ENCODE results near the gene PKD1. TPM values are rescaled to one million over a fixed set of nuclear protein-coding genes. Genes with fewer than 3 reads are reported as not detected.

PKD1 gene
- total RNA-seq, 2 experiments from 2014 or later, result 60.5 to 69.6 TPM

GRCh38 chr16:2154533-2155090, 18.9 kb upstream of the PKD1 start:
- Mint-ChIP-seq H3K4me1 (peaks cover 60% of the 10 kb centered on the region), H3K9me3 (no peaks in the 10 kb centered on the region), H3K27me3 (no peaks in the 10 kb centered on the region), H3K27ac (peak overlapping the region; percentile 73), H3K36me3 (ENCODE audit: low read depth) (peaks cover 33% of the 10 kb centered on the region), H3K4me3 (peak overlapping the region; percentile 80)
- peak; percentile 44 for DNase-seq
- CTCF ChIA-PET, result interaction anchor here (1.0 to 4.0 kb wide), 15 partner anchors 8 to 449 kb away, joined by 3 to 56 read pairs (median 4); partner anchors contain the start of genes ECI1, NTHL1, PGP and PKD1
- POLR2A ChIA-PET, result interaction anchor here (0.6 to 5.0 kb wide), 44 partner anchors 8 to 528 kb away, joined by 3 to 38 read pairs (median 6); partner anchors contain the start of genes ECI1, EME2, GFER and JPT2

- peaks cover 60% of the 10 kb centered on the region for H3K4me1 Mint-ChIP-seq
- DNase-seq, result no peak
- peak overlapping the region; percentile 80 for H3K4me3 Mint-ChIP-seq
- no peaks in the 10 kb centered on the region for H3K9me3 Mint-ChIP-seq
- H3K36me3 Mint-ChIP-seq (ENCODE audit: low read depth), result peaks cover 33% of the 10 kb centered on the region
- H3K27me3 Mint-ChIP-seq, result no peaks in the 10 kb centered on the region
- ChIA-PET POLR2A (interaction anchor here (0.7 to 5.0 kb wide), 5 partner anchors 12 to 188 kb away, joined by 3 to 33 read pairs (median 11); partner anchors contain the start of genes RNF151, RPS2 and TBL3), CTCF (interaction anchor here (0.7 to 4.0 kb wide), 5 partner anchors 13 to 290 kb away, joined by 3 to 56 read pairs (median 4); no protein-coding TSS in a partner anchor)
- H3K27ac Mint-ChIP-seq, result peak overlapping the region; percentile 73
Measured at GRCh38 chr16:2152695-2153506, 17.2 kb upstream of the PKD1 start.

GRCh38 chr16:2151188-2152091, 15.7 kb upstream of the PKD1 start:
- POLR2A ChIA-PET, result interaction anchor here (0.9 to 1.3 kb wide), 2 partner anchors 54 to 129 kb away, joined by 3 to 4 read pairs; partner anchors contain the start of gene MLST8

GRCh38 chr16:2150418-2151187, 14.9 kb upstream of the PKD1 start:
- no peak for DNase-seq
- ChIA-PET POLR2A (interaction anchor here (0.9 to 1.7 kb wide), 3 partner anchors 128 to 190 kb away, joined by 3 to 4 read pairs (median 4); partner anchors contain the start of gene RPS2), CTCF (interaction anchor here (0.6 to 3.7 kb wide), 4 partner anchors 10 to 147 kb away, joined by 3 to 18 read pairs (median 8); no protein-coding TSS in a partner anchor)
- H3K27ac Mint-ChIP-seq, result no peak overlapping the region
- no peaks in the 10 kb centered on the region for H3K27me3 Mint-ChIP-seq
- H3K36me3 Mint-ChIP-seq (ENCODE audit: low read depth), result peaks cover 28% of the 10 kb centered on the region
- no peaks in the 10 kb centered on the region for H3K9me3 Mint-ChIP-seq
- no peak overlapping the region for H3K4me3 Mint-ChIP-seq
- H3K4me1 Mint-ChIP-seq, result peaks cover 42% of the 10 kb centered on the region

More at GRCh38 chr16:2151188-2152091, 15.7 kb upstream of the PKD1 start:
- no peak for DNase-seq
- no peak overlapping the region for H3K27ac Mint-ChIP-seq
- peaks cover 33% of the 10 kb centered on the region for H3K36me3 Mint-ChIP-seq (ENCODE audit: low read depth)
- H3K4me1 Mint-ChIP-seq, result peaks cover 45% of the 10 kb centered on the region
- CTCF ChIA-PET, result interaction anchor here (0.6 to 3.7 kb wide), 5 partner anchors 11 to 147 kb away, joined by 3 to 18 read pairs (median 4); no protein-coding TSS in a partner anchor
- peak overlapping the region; percentile 22 for H3K4me3 Mint-ChIP-seq
- no peaks in the 10 kb centered on the region for H3K9me3 Mint-ChIP-seq
- no peaks in the 10 kb centered on the region for H3K27me3 Mint-ChIP-seq

GRCh38 chr16:2149630-2150417, 14.1 kb upstream of the PKD1 start:
- CTCF ChIA-PET, result interaction anchor here (1.8 kb wide), 1 partner anchor 10 kb away, joined by 11 read pairs; no protein-coding TSS in a partner anchor
- DNase-seq, result no peak
- no peak overlapping the region for H3K4me3 Mint-ChIP-seq
- peaks cover 27% of the 10 kb centered on the region for H3K36me3 Mint-ChIP-seq (ENCODE audit: low read depth)
- POLR2A ChIA-PET, result interaction anchor here (0.9 to 1.7 kb wide), 2 partner anchors 185 to 189 kb away, joined by 3 to 4 read pairs; partner anchors contain the start of gene RPS2
- H3K4me1 Mint-ChIP-seq, result peaks cover 41% of the 10 kb centered on the region
- no peaks in the 10 kb centered on the region for H3K9me3 Mint-ChIP-seq
- H3K27me3 Mint-ChIP-seq, result no peaks in the 10 kb centered on the region
- no peak overlapping the region for H3K27ac Mint-ChIP-seq

- Mint-ChIP-seq H3K4me3 (no peak overlapping the region), H3K4me1 (peaks cover 35% of the 10 kb centered on the region), H3K36me3 (ENCODE audit: low read depth) (peaks cover 18% of the 10 kb centered on the region), H3K27ac (no peak overlapping the region), H3K9me3 (no peaks in the 10 kb centered on the region), H3K27me3 (no peaks in the 10 kb centered on the region)
- CTCF ChIA-PET, result no interaction called here
- DNase-seq, result no peak
- POLR2A ChIA-PET, result interaction anchor here (1.7 kb wide), 1 partner anchor 184 kb away, joined by 4 read pairs; the partner anchor contains the start of gene RPS2
Measured at GRCh38 chr16:2148714-2149629, 13.3 kb upstream of the PKD1 start.

GRCh38 chr16:2147981-2148671, 12.4 kb upstream of the PKD1 start, which contains the start of gene RAB26:
Gene RAB26, plus strand, starts transcription at chr16:2148625. Its CDS starts 159 bp downstream, at chr16:2148784.
- ChIA-PET CTCF (interaction anchor here (2.4 kb wide), 1 partner anchor 144 kb away, joined by 8 read pairs; no protein-coding TSS in a partner anchor), POLR2A (interaction anchor here (1.0 to 2.2 kb wide), 3 partner anchors 132 to 183 kb away, joined by 3 to 6 read pairs (median 3); partner anchors contain the start of gene RPS2)
- Mint-ChIP-seq H3K4me1 (peaks cover 28% of the 10 kb centered on the region), H3K4me3 (no peak within 1 kb of the TSS), H3K9me3 (no peaks in the 10 kb centered on the region), H3K27ac (no peak within 1 kb of the TSS), H3K36me3 (ENCODE audit: low read depth) (peaks cover 11% of the 10 kb centered on the region), H3K27me3 (no peaks in the 10 kb centered on the region)
- peak; percentile 60 for DNase-seq

GRCh38 chr16:2147378-2147777, 11.7 kb upstream of the PKD1 start:
- Mint-ChIP-seq H3K27me3 (no peaks in the 10 kb centered on the region), H3K27ac (no peak overlapping the region), H3K36me3 (ENCODE audit: low read depth) (peaks cover 9% of the 10 kb centered on the region), H3K4me1 (peaks cover 22% of the 10 kb centered on the region), H3K9me3 (no peaks in the 10 kb centered on the region), H3K4me3 (no peak overlapping the region)
- no peak for DNase-seq
- CTCF ChIA-PET, result interaction anchor here (1.1 to 2.4 kb wide), 2 partner anchors 127 to 143 kb away, joined by 4 to 8 read pairs; partner anchors contain the start of gene NPW
- POLR2A ChIA-PET, result interaction anchor here (0.9 to 2.7 kb wide), 5 partner anchors 8 to 183 kb away, joined by 3 to 22 read pairs (median 3); partner anchors contain the start of genes RPS2 and TRAF7

- Mint-ChIP-seq H3K27ac (no peak overlapping the region), H3K27me3 (no peaks in the 10 kb centered on the region), H3K36me3 (ENCODE audit: low read depth) (no peaks in the 10 kb centered on the region), H3K4me1 (peaks cover 11% of the 10 kb centered on the region), H3K4me3 (no peak overlapping the region), H3K9me3 (no peaks in the 10 kb centered on the region)
- ChIA-PET CTCF (interaction anchor here (0.7 to 2.4 kb wide), 2 partner anchors 10 to 142 kb away, joined by 3 to 8 read pairs; partner anchors contain the start of gene TRAF7), POLR2A (interaction anchor here (1.0 to 2.7 kb wide), 2 partner anchors 9 to 385 kb away, joined by 3 to 22 read pairs; partner anchors contain the start of genes CEMP1 and TRAF7)
- DNase-seq, result no peak
Measured at GRCh38 chr16:2145843-2146242, 10.1 kb upstream of the PKD1 start.
